Upper lobe of left lung (tissue), 4 donors: Measurements from ENCODE around the gene RIC8B.

Source experiments
- POLR2A ChIP-seq, 4 donors: fragments of 450-650 bp; IDR thresholded peaks; one replicate each; pipeline ENCODE4 v1.5.1; 2016 to 2017; ENCODE audit warnings: antibody characterized with exemption in 4 of 4, mild to moderate bottlenecking in 2 of 4
- POLR2AphosphoS5 ChIP-seq, 2 donors: sonication (generic); formaldehyde crosslinking; IDR thresholded peaks; one replicate each; pipeline ENCODE4 v1.5.1; 2017; ENCODE audit warnings: antibody characterized with exemption in 2 of 2

GRCh38 chr12:106845902-106846301 lies 71.4 kb downstream of the RIC8B start:
- TF ChIP-seq POLR2AphosphoS5 (IDR thresholded peaks at IDR 0.05) (no peak), POLR2A (IDR thresholded peaks at IDR 0.05) (no peak)
